GM03348 (cell line): ENCODE measurements around the gene TBC1D8.
"Not testable (repeated sequence)": the region's sequence is repeated elsewhere in the genome, so short reads cannot be mapped to it uniquely, and the experiment has no call there.

Source experiments
- DNase-seq: peaks from one replicate; pipeline ENCODE4 v3.0.0; 2012; ENCODE audit warnings: low spot score

TBC1D8 gene

DNA sequence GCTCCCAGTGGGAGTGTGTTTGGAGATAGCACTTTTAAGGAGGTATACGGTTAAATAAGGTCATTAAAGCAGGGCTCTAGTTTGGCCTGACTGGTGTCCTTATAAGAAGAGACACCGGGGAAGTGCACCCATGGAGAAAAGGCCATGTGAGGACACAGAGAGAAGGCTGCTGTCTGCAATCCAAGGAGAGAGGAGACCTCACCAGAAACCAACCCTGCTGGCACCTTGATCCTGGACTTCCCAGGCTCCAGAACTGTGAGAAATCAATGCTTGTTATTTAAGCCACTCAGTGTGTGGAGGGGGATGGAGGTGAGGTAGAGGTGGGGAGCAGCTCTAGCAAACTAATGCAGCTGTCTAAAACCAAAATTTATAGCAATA is 87.1 kb downstream of the TBC1D8 start:
- DNase-seq = no peak

DNA sequence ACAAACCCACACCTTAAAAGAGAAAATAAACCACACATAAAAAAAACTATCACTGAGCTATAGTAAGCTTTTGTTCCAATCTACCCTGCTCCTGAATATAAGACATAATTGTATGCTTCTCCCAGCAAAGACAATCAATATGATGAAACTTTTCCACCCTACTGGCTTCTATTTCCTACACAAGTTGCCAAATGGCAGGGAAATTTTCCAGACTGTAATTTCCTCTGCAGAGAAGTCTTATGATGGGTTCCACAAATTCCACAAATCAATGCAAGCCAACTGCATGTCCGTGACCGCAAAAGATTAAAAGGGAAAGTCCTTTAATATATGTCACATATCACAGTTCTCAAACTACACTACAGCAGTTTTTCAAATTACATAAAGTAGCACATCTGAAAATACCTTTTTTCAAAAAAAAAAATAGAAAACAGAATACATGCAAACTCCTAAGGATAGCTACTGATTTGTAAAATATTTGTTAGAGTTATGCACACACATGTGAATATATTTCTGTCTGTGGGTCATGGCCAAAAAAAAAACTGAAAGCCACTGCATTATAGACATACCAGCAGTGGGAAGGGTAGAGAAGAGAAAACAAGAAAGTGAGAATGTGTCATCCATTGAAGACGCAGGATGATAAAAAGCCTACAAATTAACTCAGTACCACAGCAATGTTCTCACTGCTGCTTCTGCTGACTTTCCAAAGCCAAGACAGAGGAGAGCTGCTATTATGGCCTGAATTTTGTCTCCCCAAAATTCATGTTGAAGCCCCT is 87.6 kb downstream of the TBC1D8 start:
- DNase-seq = peak; percentile 75

DNA sequence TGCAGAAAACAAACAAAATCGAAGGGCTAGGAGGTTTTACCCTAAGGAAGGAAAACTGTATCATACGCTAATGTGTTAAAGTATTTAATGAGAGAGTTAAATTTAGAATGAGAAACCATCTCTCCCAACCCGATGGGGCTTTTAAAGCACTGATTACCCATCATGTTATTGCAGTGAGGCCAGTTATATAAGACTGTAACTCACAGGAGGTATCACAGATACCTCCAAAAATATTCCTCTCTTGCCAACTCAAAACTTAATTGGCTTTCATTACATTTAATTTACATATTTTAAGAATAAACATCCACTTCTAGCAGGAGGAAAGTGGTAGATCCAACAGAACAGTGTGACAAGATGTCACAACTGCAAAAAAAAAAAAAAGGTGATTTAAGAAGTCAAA is 92.8 kb downstream of the TBC1D8 start:
- no peak for DNase-seq

DNA sequence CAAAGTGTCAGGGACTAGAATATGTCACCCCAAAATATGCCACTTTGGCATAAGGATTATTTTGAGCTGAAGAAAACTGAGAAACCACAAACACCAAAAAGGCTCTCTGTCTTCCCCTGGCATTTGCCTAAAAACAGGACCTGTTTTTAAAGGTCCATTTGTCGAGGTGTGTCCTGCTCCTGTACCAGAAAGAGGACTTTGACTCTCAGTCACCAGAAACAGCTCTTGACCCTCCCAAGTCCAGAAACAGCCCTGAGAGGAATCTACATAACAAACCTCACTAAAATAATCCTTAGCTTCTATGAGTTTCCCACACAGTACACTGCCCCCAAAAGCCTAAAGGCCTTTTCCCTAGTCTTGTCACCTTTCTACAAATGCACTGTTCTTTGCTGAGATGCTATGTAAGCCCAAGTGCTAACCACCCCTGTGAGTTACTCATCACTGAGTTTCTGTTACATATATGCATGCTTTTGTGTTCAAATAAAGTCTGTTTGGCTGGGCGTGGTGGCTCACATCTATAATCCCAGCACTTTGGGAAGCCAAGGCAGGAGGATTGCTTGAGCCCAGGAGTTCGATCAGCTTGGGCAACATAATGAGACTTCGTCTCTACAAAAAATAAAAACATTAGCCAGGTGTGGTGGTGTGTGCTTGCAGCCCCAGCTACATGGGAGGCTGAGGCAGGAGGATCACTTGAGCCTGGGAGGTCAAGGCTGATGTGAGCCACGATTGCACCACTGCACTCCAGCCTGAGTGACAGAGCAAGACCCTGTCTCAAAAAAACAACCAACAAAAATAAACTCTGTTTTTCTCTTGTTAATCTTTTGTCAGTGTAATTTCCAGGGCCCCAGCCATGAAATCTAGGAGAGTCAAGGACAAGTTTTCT is 93.9 kb downstream of the TBC1D8 start:
- no peak for DNase-seq

GRCh38 chr2:101053117-101053516 is 98.1 kb downstream of the TBC1D8 start:
- no peak for DNase-seq

DNA sequence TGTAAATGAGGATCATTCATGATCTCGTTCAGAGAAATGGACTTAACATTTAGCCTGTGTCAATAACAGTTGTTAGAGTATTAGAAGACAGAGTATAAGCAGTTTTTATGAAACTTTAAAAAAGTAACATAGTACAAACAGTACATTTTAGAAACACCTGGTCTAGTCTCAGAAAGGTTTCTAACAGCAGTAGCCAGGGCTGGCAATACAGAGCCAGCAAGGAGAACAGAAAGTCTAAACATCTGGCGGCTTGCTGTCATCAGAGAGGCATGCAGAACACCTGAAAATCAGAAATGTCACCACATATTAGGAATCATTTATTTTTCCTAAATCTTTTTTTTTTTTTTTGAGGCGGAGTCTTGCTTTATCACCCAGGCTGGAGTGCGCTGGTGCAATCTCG is 99.0 kb downstream of the TBC1D8 start:
- no peak for DNase-seq

DNA sequence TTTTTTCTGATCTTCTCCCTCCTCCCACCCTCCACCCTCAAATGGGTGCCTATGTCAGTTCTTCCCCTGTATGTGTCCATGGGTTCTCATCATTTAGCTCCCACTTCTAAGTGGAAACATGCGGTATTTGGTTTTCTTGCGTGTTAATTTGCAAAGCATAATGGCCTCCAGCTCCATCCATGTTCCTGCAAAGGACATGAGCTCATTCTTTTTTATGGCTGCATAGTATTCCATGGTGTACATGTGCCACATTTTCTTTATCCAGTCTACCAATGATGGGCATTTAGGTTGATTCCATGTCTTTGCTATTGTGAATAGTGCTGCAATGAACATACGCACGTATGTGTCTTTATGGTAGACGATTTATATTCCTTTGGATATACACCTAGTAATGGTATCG is 100.3 kb downstream of the TBC1D8 start:
- not testable (repeated sequence) for DNase-seq

GRCh38 chr2:101048756-101049155 is 102.4 kb downstream of the TBC1D8 start:
- no peak for DNase-seq

GRCh38 chr2:101047774-101048173 is 103.4 kb downstream of the TBC1D8 start:
- no peak for DNase-seq

- DNase-seq = no peak
Observed at GRCh38 chr2:101047075-101047766, 104.0 kb downstream of the TBC1D8 start.

DNA sequence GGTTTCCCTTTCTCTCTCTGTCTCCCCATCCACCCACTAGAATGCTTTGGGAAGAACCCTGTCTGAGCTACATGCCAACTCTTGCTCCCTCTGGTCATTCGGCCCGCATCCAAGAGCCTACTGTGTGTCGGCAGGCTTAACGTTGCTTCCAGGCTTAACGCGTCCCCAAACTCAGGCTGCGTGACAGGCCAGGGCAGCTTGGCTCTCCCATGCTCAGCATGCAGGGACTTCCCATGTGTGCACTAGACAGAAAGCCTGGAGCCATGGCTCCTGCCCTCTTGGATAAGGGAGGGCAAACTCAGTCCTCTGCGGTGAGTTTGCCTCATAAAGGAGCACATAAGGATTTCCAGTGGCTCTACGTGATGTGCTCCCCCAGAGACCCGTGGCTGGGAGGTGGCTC is 105.9 kb downstream of the TBC1D8 start:
- no peak for DNase-seq

GRCh38 chr2:101041413-101041812 is 109.8 kb downstream of the TBC1D8 start:
- DNase-seq = no peak

DNA sequence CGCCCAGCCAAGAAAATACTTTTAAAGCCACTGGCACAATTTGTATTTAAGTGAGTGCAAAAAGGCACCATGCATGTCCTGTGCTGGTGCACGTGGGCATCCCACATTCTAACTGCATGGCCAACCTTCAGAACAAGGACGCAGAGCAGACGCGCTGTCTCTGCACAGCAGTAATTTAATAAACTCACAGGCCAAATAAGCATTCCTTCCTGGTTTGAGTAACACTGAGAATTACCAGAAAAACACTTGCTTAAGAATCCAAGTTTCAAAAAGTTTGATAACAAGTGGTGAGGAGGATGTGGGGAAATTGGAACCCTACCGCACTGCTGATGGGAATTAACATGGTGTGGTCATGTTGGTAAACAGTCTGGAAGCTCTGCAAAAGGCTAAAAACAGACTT is 110.4 kb downstream of the TBC1D8 start:
- DNase-seq = no peak

- no peak for DNase-seq
Observed at GRCh38 chr2:101040072-101040471, 111.1 kb downstream of the TBC1D8 start.

- DNase-seq = no peak
Observed at GRCh38 chr2:101038455-101039255, 112.5 kb downstream of the TBC1D8 start.

GRCh38 chr2:101037161-101037755 is 113.9 kb downstream of the TBC1D8 start:
- DNase-seq = no peak

DNA sequence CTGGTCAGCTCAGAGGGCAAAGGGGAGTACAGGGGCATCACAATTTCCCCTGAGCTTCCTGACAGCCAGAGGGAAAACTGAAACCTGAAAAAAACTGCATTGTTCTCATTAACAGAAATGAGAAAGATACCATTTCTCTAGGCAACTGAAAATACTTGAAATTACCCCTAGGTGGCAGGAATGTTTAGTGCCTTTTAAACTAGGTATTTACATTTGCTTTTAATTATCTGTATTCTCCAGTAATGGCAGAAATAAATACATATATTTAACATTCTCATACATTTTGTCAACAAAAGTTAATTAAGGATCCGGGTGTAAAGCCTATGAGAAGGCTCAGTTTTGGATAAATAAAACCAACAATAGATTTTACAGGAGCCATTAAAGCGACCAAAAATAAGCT is 114.6 kb downstream of the TBC1D8 start:
- DNase-seq = peak; percentile 77

DNA sequence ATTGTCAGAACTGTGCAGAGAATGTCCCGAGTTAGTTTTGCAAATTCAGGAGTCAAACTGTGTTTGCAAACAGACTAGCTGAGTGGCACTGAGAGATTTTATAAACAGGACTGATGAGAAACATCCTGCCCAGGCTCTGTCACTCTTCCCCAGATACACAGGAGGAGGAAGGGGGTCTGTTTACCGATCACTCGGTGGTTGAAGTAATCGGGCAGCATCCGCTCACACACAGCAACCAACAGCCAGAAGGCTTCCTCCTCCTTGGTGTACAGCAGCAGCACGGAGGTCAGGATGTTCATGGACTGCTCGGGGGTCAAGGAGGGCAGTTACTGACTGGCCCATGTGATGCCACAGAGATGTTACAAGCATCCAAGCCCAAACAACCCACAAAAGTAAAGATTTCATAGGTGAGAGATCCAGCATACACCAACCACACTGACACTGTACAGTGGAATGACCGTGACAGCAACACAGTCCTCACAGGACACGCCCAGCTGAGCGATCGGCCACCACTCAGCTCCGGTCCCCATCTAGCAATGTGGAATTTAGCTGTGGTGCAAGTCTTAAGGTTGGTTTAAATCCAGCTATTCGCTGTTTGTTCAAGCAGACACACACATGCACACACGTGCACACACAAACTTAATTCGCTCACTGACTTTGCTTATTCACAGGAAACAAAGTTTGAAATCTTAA is 119.0 kb downstream of the TBC1D8 start:
- no peak for DNase-seq

- no peak for DNase-seq
Observed at GRCh38 chr2:101030866-101031554, 120.2 kb downstream of the TBC1D8 start.

GRCh38 chr2:101027852-101028251 is 123.3 kb downstream of the TBC1D8 start:
- DNase-seq = no peak
